Superior temporal gyrus (tissue), 1 donor: ENCODE data around the gene ATP11A.
"Not testable (repeated sequence)": the region's sequence is repeated elsewhere in the genome, so short reads cannot be mapped to it uniquely, and the experiment has no call there.

Source experiments
- DNase-seq: peaks from one replicate; pipeline ENCODE4 v3.0.0-alpha.2; 2016; ENCODE audit errors: extremely low spot score

ATP11A gene

GRCh38 chr13:112793545-112794445, 104.0 kb downstream of the ATP11A start:
- no peak for DNase-seq

GRCh38 chr13:112795277-112795676, 105.4 kb downstream of the ATP11A start:
- DNase-seq: no peak

- no peak for DNase-seq
These were observed 106.5 kb downstream of the ATP11A start for GRCh38 chr13:112796190-112796915.

- no peak for DNase-seq
These were observed 109.6 kb downstream of the ATP11A start for GRCh38 chr13:112799394-112799793.

- no peak for DNase-seq
These were observed 110.2 kb downstream of the ATP11A start for GRCh38 chr13:112800057-112800456.

- not testable (repeated sequence) for DNase-seq
These were observed 111.0 kb downstream of the ATP11A start for GRCh38 chr13:112800807-112801206.

GRCh38 chr13:112802802-112803195, 113.0 kb downstream of the ATP11A start:
- no peak for DNase-seq

GRCh38 chr13:112803422-112803821, 113.6 kb downstream of the ATP11A start:
- DNase-seq: no peak

GRCh38 chr13:112804374-112804773, 114.5 kb downstream of the ATP11A start:
- no peak for DNase-seq

GRCh38 chr13:112806739-112807652, 117.2 kb downstream of the ATP11A start:
- peak; percentile 59 for DNase-seq

- no peak for DNase-seq
These were observed 118.0 kb downstream of the ATP11A start for GRCh38 chr13:112807653-112808376.

GRCh38 chr13:112808377-112809140, 118.7 kb downstream of the ATP11A start:
- no peak for DNase-seq

- DNase-seq: peak; percentile 21
These were observed 119.8 kb downstream of the ATP11A start for GRCh38 chr13:112809332-112810315.

GRCh38 chr13:112810608-112811007, 120.8 kb downstream of the ATP11A start:
- DNase-seq: no peak

- no peak for DNase-seq
These were observed 122.6 kb downstream of the ATP11A start for GRCh38 chr13:112812306-112813055.

GRCh38 chr13:112813552-112813951, 123.7 kb downstream of the ATP11A start:
- DNase-seq: no peak

GRCh38 chr13:112814905-112815585, 125.2 kb downstream of the ATP11A start:
- no peak for DNase-seq

GRCh38 chr13:112815871-112816270, 126.0 kb downstream of the ATP11A start:
- DNase-seq: no peak
